ENCODE data around the gene NOX5. TPM values are rescaled to one million over a fixed set of nuclear protein-coding genes. Genes with fewer than 3 reads are reported as not detected.

NOX5 gene
- total RNA-seq, 3 donors from 2014 or later (not counting 1 experiment from before 2014, with no cell fraction given): 0.20 TPM; not detected in 2

GRCh38 chr15:69107025-69107620 is 92.6 kb downstream of the NOX5 start:
- H3K36me3 Mint-ChIP-seq: no peaks in the 10 kb centered on the region
- Histone ChIP-seq H3K36me3 (ENCODE audit: control insufficient read depth, insufficient read depth, low read length) (no peaks in the 10 kb centered on the region), H3K9me3 (ENCODE audit: control insufficient read depth, insufficient read depth, low read length) (no peaks in the 10 kb centered on the region), H3K4me3 (ENCODE audit: low read length) (no peak overlapping the region), H3K4me1 (ENCODE audit: control insufficient read depth, insufficient read depth, low read length) (peaks cover 15% of the 10 kb centered on the region), H3K27me3 (ENCODE audit: control insufficient read depth, insufficient read depth, low read length) (no peaks in the 10 kb centered on the region), H3K27ac (ENCODE audit: low read length) (no peak overlapping the region)
- TF ChIP-seq CTCF (IDR thresholded peaks at IDR 0.05): no peak
- 29% methylated on average over 4 of the region's 4 CpGs for WGBS (ENCODE audit: insufficient coverage)
- H3K27ac Mint-ChIP-seq: no peak overlapping the region
- ATAC-seq: no peak
- DNase-seq: no peak
- H3K4me3 Mint-ChIP-seq: no peak overlapping the region
- intact Hi-C loops (cut with micrococcal nuclease): no loop called here
- peaks cover 7 to 15% of the 10 kb centered on the region in 2 donors for H3K4me1 Mint-ChIP-seq
- no peaks in the 10 kb centered on the region for H3K9me3 Mint-ChIP-seq
- peaks cover 0 to 7% of the 10 kb centered on the region in 2 donors for H3K27me3 Mint-ChIP-seq (ENCODE audit: low read depth in 2 of 2)

Other genes with a start within 250 kb of the NOX5 start
- gene ANP32A, start 193.8 kb upstream of the NOX5 start, total RNA-seq: 100 to 1,000 TPM; 133 to 150 (median 148) TPM
- under 1 TPM in 1 of 3 donors, not detected in 2; 0.43 TPM for gene SPESP1, start 84.2 kb upstream of the NOX5 start, total RNA-seq
- gene GLCE, start 145.9 kb downstream of the NOX5 start, total RNA-seq: 1 to 10 TPM; 2.0 to 4.5 (median 3.4) TPM